ENCODE results near the gene ETV3.

ETV3 gene

DNA sequence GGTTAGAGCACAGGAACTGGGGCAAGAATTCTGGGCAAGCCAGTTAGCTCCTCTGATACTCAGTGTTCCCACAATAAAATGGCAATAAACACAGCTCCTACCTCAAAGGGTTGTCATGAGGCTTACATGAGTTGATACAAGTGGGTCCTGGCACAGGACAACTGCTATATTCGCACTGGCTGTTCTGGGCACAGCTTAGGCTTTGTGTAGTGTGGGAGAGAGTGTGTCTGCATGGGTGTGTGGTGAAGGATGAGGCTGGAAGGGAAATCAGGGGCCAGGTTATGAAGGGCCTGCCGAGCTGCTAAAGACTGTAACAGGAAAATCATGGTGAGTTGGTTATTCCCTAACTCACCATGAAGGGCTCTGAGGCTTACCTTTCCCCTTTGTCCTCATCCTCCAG is 18.7 kb downstream of the ETV3 start:
- Histone ChIP-seq H3K27ac (ENCODE audit: low read length) (no peak overlapping the region; the same call in 1 of the 2 replicates), H3K27me3 (ENCODE audit: low read depth, low read length) (no peaks in the 10 kb centered on the region), H3K9ac (ENCODE audit: low read length) (no peak overlapping the region), H4K20me1 (ENCODE audit: insufficient read depth, low read length) (no peaks in the 10 kb centered on the region), H3K79me2 (ENCODE audit: low read length) (peaks cover 20% of the 10 kb centered on the region), H3K4me3 (ENCODE audit: low read length) (no peak overlapping the region), H3K4me2 (ENCODE audit: low read length) (no peak overlapping the region), H3K4me1 (ENCODE audit: low read length) (peaks cover 47% of the 10 kb centered on the region), H3K9me3 (ENCODE audit: insufficient read depth, low read length) (no peaks in the 10 kb centered on the region), H2AFZ (ENCODE audit: low read depth, low read length) (no peak overlapping the region), H3K36me3 (replicated peaks; ENCODE audit: low read depth, low read length) (peaks cover 25% of the 10 kb centered on the region)
- TF ChIP-seq CTCF (IDR thresholded peaks at IDR 0.05; ENCODE audit: low read depth, low read length) = no peak
- TF ChIP-seq EZH2phosphoT487 (IDR thresholded peaks at IDR 0.05; ENCODE audit: low read depth) = no peak

DNA sequence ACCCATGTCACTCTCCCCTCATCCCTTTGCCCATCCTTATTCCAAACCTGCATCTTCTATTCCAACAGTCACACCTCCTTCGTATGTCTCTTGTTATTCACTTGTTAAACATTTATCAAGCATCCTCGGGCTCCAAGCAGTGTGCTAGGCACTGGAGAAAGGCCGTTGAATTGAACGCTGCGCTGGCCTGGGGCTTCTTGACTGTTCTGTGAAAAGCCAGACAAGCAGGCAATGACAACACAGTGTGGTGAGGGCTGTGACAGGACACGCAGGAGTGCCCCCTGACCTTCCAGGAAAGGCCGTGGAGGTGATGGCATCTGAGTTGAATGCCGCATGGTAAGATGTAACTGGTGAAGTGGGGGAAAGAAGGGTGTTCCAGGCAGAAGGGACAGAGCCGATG is 19.2 kb downstream of the ETV3 start:
- no peak overlapping the region for H3K9ac ChIP-seq (ENCODE audit: low read length)
- H3K79me2 ChIP-seq (ENCODE audit: low read length) = peaks cover 20% of the 10 kb centered on the region
- no peak overlapping the region for H2AFZ ChIP-seq (ENCODE audit: low read depth, low read length)
- H3K4me1 ChIP-seq (ENCODE audit: low read length) = peaks cover 50% of the 10 kb centered on the region
- H3K27ac ChIP-seq (ENCODE audit: low read length) = peak overlapping the region; percentile 90; the same call in 1 of the 2 replicates
- TF ChIP-seq EZH2phosphoT487 (IDR thresholded peaks at IDR 0.05; ENCODE audit: low read depth) (no peak), CTCF (IDR thresholded peaks at IDR 0.05; ENCODE audit: low read depth, low read length) (no peak)
- no peak overlapping the region for H3K4me3 ChIP-seq (ENCODE audit: low read length)
- peaks cover 22% of the 10 kb centered on the region for H3K36me3 ChIP-seq (replicated peaks; ENCODE audit: low read depth, low read length)
- no peaks in the 10 kb centered on the region for H4K20me1 ChIP-seq (ENCODE audit: insufficient read depth, low read length)
- H3K4me2 ChIP-seq (ENCODE audit: low read length) = no peak overlapping the region
- no peaks in the 10 kb centered on the region for H3K27me3 ChIP-seq (ENCODE audit: low read depth, low read length)
- no peaks in the 10 kb centered on the region for H3K9me3 ChIP-seq (ENCODE audit: insufficient read depth, low read length)

DNA sequence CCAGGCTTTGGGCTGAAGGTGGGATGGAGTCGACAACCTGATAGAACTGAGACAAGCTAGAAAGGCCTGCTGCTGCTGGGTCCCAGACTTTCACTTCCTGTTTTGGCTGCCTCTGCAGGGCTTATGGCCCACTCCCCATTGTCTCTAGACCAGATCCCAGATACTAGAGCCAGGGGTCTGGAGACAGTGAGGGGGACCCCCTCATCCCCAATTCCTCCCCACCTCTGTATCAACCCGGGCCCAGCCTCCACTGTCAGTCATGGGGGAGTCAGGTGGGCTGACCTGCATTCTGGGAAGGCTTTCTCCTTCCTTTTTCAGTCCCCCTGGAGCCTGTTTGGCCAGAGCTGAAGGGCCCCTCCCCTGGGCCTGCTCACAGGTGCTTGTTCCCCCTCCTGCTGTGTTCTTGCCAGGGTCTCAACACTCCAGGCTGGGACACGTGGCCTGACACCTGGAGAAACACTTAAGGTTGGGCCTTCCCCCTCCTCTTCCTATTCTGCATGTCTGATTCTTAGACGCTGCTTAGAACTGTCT is 20.6 kb downstream of the ETV3 start:
- Histone ChIP-seq H3K9ac (ENCODE audit: low read length) (peak overlapping the region; percentile 67), H3K36me3 (replicated peaks; ENCODE audit: low read depth, low read length) (peaks cover 9% of the 10 kb centered on the region), H3K79me2 (ENCODE audit: low read length) (0 out of 2 replicates have a peak, but pooled peaks cover 6% of the 10 kb centered on the region), H3K9me3 (ENCODE audit: insufficient read depth, low read length) (no peaks in the 10 kb centered on the region), H3K27ac (ENCODE audit: low read length) (peak overlapping the region; percentile 90), H4K20me1 (ENCODE audit: insufficient read depth, low read length) (no peaks in the 10 kb centered on the region), H3K27me3 (ENCODE audit: low read depth, low read length) (no peaks in the 10 kb centered on the region), H3K4me1 (ENCODE audit: low read length) (peaks cover 59% of the 10 kb centered on the region), H2AFZ (ENCODE audit: low read depth, low read length) (peak overlapping the region; percentile 37; the same call in 1 of the 2 replicates), H3K4me3 (ENCODE audit: low read length) (peak overlapping the region; percentile 30), H3K4me2 (ENCODE audit: low read length) (peak overlapping the region; percentile 68)
- TF ChIP-seq CTCF (IDR thresholded peaks at IDR 0.05; ENCODE audit: low read depth, low read length) (no peak), EZH2phosphoT487 (IDR thresholded peaks at IDR 0.05; ENCODE audit: low read depth) (no peak)

GRCh38 chr1:157116737-157117103 is 21.5 kb downstream of the ETV3 start:
- Histone ChIP-seq H3K9me3 (ENCODE audit: insufficient read depth, low read length) (no peaks in the 10 kb centered on the region), H3K4me2 (ENCODE audit: low read length) (peak overlapping the region; percentile 68), H3K36me3 (replicated peaks; ENCODE audit: low read depth, low read length) (peaks cover 5% of the 10 kb centered on the region), H3K27ac (ENCODE audit: low read length) (peak overlapping the region; percentile 90), H2AFZ (ENCODE audit: low read depth, low read length) (no peak overlapping the region), H3K4me3 (ENCODE audit: low read length) (no peak overlapping the region), H3K4me1 (ENCODE audit: low read length) (peaks cover 67% of the 10 kb centered on the region), H3K79me2 (ENCODE audit: low read length) (no peaks in the 10 kb centered on the region), H3K27me3 (ENCODE audit: low read depth, low read length) (no peaks in the 10 kb centered on the region), H3K9ac (ENCODE audit: low read length) (peak overlapping the region; percentile 67; the same call in 1 of the 2 replicates), H4K20me1 (ENCODE audit: insufficient read depth, low read length) (no peaks in the 10 kb centered on the region)
- TF ChIP-seq CTCF (IDR thresholded peaks at IDR 0.05; ENCODE audit: low read depth, low read length) = no peak
- TF ChIP-seq EZH2phosphoT487 (IDR thresholded peaks at IDR 0.05; ENCODE audit: low read depth) = no peak
